ENCODE results near the gene SNX8. TPM values are rescaled to one million over a fixed set of nuclear protein-coding genes. Genes with fewer than 3 reads are reported as not detected.

SNX8 gene
- total and polyA plus RNA-seq, 2 of the 4 experiments (the other 2 are of a cell fraction): 7.7 to 55.9 TPM

DNA sequence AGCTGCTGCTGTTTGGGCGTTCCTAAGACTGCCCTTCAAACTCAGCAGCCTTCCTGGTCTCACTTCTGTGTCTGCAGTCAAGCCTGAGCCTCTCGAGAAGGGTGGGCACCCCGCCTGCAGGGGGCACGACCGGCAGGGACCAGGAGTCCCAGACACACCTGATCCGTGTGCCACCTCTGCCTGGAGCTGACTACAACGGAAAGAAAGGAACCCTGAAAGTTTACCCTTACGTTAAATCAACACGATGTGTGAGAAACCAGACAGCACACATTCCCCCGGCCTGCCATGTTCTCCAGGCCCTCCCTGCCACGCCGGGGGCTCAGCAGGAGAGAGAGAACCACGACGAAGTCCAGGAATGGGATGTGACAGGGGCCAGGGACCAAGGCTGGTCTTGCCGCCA is 86.5 kb downstream of the SNX8 start:
- Histone ChIP-seq H2AK5ac (ENCODE audit: low read depth, low read length) (no peak overlapping the region), H3K18ac (ENCODE audit: low read depth, low read length) (no peak overlapping the region), H2AFZ (replicated peaks; ENCODE audit: low read length, poor library complexity) (no peak overlapping the region), H2BK15ac (ENCODE audit: low read depth, low read length) (no peak overlapping the region), H2BK120ac (ENCODE audit: low read depth, low read length) (no peak overlapping the region), H3K9ac (ENCODE audit: low read depth, low read length) (no peak overlapping the region), H3K4me1 (ENCODE audit: control insufficient read depth, insufficient read depth, low read length) (no peaks in the 10 kb centered on the region; the same call in 1 of the 2 replicates), H4K5ac (ENCODE audit: low read depth, low read length) (no peak overlapping the region), H3K9me1 (ENCODE audit: insufficient read depth, low read length) (no peaks in the 10 kb centered on the region), H3K4ac (ENCODE audit: low read depth, low read length) (no peak overlapping the region), H3K27ac (ENCODE audit: insufficient read depth, low read length) (no peak overlapping the region), H3K36me3 (ENCODE audit: control insufficient read depth, insufficient read depth, low read length) (peaks cover 42% of the 10 kb centered on the region), H2BK5ac (ENCODE audit: low read depth, low read length, poor library complexity, severe bottlenecking) (no peak overlapping the region), H4K8ac (ENCODE audit: low read depth in 2 of 2, low read length in 2 of 2) (no peak overlapping the region), H3K27me3 (ENCODE audit: control insufficient read depth, insufficient read depth, low read length) (no peaks in the 10 kb centered on the region), H3K79me1 (ENCODE audit: low read depth in 1 of 2, low read length in 2 of 2) (peaks cover 22 to 54% of the 10 kb centered on the region in 2 experiments), H2BK20ac (ENCODE audit: low read depth, low read length) (no peak overlapping the region), H3K23ac (ENCODE audit: low read depth, low read length) (no peak overlapping the region), H4K91ac (ENCODE audit: insufficient read depth, low read depth, low read length) (no peak overlapping the region), H3K9me3 (ENCODE audit: control insufficient read depth, insufficient read depth, low read length) (no peaks in the 10 kb centered on the region), H2AK9ac (replicated peaks; ENCODE audit: low read depth, low read length, poor library complexity) (no peak overlapping the region), H4K20me1 (ENCODE audit: insufficient read depth, low read length) (no peaks in the 10 kb centered on the region; the same call in 1 of the 2 replicates), H3K56ac (ENCODE audit: extremely low read depth, insufficient read depth, low read length) (no peak overlapping the region), H3K14ac (replicated peaks; ENCODE audit: low read depth, low read length) (no peak overlapping the region), H3K4me3 (ENCODE audit: insufficient read depth, low read depth, low read length) (no peak overlapping the region), H3K4me2 (ENCODE audit: low read depth, low read length) (no peak overlapping the region)
- dilution Hi-C loops (cut with HindIII; ENCODE audit: low sequenced_read_pairs, unreplicated experiment): no loop called here
- in situ Hi-C loops (cut with MboI; ENCODE audit: low sequenced_read_pairs): no loop called here
- intact Hi-C loops (cut with micrococcal nuclease): no loop called here
- ChIA-PET CTCF (interaction anchor here (0.8 kb wide), 1 partner anchor 120 kb away, joined by 3 read pairs; no protein-coding TSS in a partner anchor), POLR2A (ENCODE audit: unreplicated experiment) (no interaction called here)
- no peak for TF ChIP-seq CHD1 (IDR thresholded peaks at IDR 0.05; ENCODE audit: low read depth, low read length)
- TF ChIP-seq FOS (IDR thresholded peaks at IDR 0.05; ENCODE audit: low read depth, low read length): no peak
- no peak for TF ChIP-seq NFE2L2 (IDR thresholded peaks at IDR 0.05; ENCODE audit: low read depth, low read length)
- no peak for TF ChIP-seq SMC3 (IDR thresholded peaks at IDR 0.05; ENCODE audit: low read depth, low read length)
- no peak for TF ChIP-seq CEBPB (IDR thresholded peaks at IDR 0.05; ENCODE audit: low read depth, low read length)
- no peak for TF ChIP-seq RCOR1 (IDR thresholded peaks at IDR 0.05; ENCODE audit: insufficient replicate concordance, low read length)
- TF ChIP-seq POLR2A (IDR thresholded peaks at IDR 0.05; ENCODE audit: low read depth, low read length): no peak
- no peak for TF ChIP-seq BHLHE40 (IDR thresholded peaks at IDR 0.05; ENCODE audit: low read depth, low read length)
- TF ChIP-seq, protein P1, sequence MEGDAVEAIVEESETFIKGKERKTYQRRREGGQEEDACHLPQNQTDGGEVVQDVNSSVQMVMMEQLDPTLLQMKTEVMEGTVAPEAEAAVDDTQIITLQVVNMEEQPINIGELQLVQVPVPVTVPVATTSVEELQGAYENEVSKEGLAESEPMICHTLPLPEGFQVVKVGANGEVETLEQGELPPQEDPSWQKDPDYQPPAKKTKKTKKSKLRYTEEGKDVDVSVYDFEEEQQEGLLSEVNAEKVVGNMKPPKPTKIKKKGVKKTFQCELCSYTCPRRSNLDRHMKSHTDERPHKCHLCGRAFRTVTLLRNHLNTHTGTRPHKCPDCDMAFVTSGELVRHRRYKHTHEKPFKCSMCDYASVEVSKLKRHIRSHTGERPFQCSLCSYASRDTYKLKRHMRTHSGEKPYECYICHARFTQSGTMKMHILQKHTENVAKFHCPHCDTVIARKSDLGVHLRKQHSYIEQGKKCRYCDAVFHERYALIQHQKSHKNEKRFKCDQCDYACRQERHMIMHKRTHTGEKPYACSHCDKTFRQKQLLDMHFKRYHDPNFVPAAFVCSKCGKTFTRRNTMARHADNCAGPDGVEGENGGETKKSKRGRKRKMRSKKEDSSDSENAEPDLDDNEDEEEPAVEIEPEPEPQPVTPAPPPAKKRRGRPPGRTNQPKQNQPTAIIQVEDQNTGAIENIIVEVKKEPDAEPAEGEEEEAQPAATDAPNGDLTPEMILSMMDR (conservative IDR thresholded peaks at IDR 0.05; ENCODE audit: low read depth, low read length): no peak
- TF ChIP-seq MAFK (IDR thresholded peaks at IDR 0.05; ENCODE audit: low read depth, low read length): no peak
- BruUV-seq (replicated peaks): no TSS peak
- DNase-seq: no peak
- WGBS, 2 experiments (ENCODE audit: extremely low coverage in 2 of 2, insufficient read length in 1 of 2): 90% methylated on average over 6 of the region's 15 CpGs; no CpG with 5 or more reads in 1 of the 2 experiments
- no peak for ATAC-seq (ENCODE audit: low read depth)

All from IMR-90 (cell line).